NCI-H128 (cell line): Measurements from ENCODE around the gene SNX19.
"Not testable (repeated sequence)": the region's sequence is repeated elsewhere in the genome, so short reads cannot be mapped to it uniquely, and the experiment has no call there.

Experiments
- DNase-seq: peaks from one replicate; lab custom pipeline; 2025; ENCODE audit not compliant: unreplicated experiment; lab: John Stamatoyannopoulos, UW

Gene SNX19

DNA sequence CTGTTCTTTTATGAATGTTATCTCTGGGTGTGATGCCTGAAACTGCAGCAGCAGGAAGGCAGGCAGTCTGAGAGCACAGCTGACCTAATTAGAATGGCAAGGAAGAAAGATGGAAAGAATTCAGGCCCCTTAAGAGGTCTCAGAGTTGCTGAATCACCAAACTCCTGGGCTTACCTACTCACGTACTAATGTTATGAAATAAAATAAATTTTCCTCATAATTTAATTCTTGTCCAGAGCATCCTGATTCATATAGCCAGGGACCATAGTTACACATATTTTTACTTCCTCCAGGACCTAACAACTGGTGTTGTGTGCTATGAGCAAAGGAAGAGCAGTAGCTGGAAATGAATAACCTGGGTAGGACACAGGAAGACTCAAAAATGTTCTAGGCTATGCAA lies 41.9 kb downstream of the SNX19 start:
- no peak for DNase-seq

DNA sequence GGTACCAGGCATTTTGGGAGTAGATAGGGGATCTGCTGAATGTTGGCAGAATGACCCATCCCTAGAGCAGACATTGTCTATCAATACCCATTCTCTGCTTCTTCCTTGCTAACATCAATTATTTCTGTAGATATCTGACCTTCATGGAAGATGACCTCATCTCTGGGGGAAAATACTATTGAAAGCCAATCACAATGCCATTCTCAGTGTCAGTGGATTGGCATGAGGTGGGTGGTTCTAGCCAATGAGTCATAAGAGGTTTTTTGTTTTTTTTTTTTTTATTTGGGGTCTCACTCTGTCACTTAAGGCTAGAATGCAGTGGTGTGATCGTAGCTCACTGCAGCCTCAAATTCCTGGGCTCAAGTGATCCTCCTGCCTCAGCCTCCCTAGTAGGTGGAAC lies 42.5 kb downstream of the SNX19 start:
- no peak for DNase-seq

DNA sequence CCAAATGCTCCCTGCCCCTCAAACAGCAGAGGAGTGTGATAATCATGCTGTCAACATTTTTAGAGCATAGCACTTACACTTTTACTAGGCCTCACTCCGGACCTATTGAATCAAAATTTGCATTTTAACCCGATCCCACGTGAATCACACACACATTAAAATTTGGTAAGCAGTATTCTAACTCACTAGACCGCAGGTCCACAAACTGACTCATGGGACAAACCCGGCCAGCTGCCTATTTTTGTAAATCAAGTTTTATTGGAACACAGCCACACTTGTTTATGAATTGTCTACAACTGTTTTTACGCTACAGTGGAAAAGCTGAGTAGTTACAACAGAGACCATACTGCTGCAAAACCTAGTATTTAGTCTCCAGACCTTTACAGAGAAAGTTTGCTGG lies 43.3 kb downstream of the SNX19 start:
- no peak for DNase-seq

GRCh38 chr11:130872513-130872912 lies 43.8 kb downstream of the SNX19 start:
- DNase-seq = no peak

DNA sequence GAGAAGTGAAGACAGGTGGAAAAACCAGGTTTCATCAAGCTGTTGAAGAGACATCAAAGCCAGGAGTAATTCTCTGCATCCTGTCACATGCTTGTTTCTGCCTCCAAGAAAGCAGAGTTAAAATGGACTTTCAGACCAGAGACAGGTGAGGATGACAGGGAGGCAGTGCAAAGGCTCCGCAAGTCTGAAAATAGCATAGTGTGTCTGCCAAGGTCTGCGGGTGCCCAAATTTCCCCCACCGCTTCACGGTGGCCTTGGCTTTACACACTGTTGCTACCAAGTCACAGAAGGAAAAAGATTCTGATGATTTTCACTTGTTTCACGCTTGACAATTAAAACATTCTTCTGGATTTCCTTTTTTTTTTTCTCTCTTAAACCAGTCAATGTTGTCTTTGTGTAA lies 44.2 kb downstream of the SNX19 start:
- DNase-seq = no peak

DNA sequence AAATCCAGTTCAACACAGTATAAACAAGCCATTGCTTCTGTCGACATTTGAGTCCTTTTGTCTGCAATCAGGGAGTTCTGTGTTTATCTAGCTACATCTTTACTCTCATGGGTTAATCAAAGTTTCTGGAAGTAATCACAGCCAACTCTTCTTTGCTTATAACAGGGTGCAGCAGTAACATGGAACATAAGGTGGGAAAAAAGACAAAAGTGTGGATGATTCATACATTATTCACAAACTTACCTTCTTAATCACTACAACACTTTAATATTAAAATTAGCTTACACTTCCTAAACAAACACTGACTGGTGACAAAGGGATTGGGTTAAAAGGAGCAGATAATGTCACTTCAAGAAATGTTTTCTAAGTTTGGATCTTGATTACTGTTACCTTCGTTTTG lies 44.7 kb downstream of the SNX19 start:
- no peak for DNase-seq

DNA sequence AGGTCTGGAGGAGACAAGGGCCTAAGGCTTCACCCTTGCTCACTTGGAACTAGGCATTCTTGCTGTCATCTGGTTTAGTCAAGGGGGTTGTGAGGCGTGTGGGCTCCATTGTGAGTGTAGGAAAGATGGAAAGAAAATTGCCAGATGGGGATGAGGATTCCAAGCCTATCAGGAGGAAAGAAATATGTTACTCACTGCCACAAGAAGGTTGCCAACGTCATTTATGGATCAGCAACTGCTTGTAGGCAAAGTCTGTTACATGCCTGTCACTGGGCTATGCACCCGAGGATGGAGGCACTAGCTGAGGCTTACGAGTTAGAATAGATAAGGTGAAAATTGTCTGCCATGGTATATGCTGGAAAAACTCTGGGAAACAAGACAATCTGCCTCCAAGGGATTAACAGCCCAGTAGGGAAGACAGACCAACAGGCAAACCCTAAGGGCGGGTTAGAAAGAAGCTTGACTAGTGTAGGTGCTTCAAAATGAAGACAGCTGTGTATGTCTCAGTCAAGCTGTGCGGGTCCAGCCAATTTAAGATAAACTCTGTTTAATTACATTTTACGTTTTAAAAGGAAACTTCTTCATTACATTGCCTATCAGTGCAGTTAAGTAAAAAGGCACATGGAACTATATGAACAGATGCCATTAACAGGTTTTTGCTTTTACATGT lies 47.4 kb downstream of the SNX19 start:
- DNase-seq = no peak

GRCh38 chr11:130868086-130868710 lies 48.1 kb downstream of the SNX19 start:
- no peak for DNase-seq

- DNase-seq = no peak
Observed at GRCh38 chr11:130866831-130867230, 49.4 kb downstream of the SNX19 start.

- no peak for DNase-seq
Observed at GRCh38 chr11:130865774-130866114, 50.5 kb downstream of the SNX19 start.

DNA sequence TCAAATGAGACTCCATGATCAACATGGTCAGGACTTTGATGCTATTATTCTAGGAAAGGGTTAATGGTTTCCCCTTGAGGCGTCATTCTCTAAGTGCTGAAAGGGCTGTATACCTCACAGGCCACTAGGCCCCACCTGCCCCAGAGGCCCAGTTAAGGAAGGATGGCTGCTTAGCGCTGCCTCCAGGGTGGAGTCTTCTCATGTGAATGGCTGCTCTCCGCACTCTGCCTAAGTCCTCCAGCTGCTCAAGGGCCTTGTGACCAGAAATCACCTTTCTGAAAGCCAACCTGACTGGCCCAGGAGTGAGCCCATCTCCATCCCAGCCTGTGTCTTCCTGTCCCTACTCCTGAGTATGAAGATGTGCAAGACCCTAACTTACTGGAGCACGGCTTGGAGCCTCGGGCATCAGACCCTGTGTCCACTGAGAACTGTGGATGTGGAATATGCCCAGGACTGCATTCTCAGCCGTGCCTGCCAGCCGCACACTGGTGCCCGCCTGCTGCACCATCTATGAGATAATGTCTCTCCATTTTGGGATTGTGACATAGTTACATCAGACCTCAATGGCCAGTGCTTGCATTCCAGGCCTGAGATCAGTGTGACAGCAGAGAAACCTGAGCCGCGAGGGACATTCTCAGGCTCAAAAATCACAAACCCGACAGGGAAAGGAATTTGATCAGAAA lies 51.0 kb downstream of the SNX19 start:
- DNase-seq = no peak

DNA sequence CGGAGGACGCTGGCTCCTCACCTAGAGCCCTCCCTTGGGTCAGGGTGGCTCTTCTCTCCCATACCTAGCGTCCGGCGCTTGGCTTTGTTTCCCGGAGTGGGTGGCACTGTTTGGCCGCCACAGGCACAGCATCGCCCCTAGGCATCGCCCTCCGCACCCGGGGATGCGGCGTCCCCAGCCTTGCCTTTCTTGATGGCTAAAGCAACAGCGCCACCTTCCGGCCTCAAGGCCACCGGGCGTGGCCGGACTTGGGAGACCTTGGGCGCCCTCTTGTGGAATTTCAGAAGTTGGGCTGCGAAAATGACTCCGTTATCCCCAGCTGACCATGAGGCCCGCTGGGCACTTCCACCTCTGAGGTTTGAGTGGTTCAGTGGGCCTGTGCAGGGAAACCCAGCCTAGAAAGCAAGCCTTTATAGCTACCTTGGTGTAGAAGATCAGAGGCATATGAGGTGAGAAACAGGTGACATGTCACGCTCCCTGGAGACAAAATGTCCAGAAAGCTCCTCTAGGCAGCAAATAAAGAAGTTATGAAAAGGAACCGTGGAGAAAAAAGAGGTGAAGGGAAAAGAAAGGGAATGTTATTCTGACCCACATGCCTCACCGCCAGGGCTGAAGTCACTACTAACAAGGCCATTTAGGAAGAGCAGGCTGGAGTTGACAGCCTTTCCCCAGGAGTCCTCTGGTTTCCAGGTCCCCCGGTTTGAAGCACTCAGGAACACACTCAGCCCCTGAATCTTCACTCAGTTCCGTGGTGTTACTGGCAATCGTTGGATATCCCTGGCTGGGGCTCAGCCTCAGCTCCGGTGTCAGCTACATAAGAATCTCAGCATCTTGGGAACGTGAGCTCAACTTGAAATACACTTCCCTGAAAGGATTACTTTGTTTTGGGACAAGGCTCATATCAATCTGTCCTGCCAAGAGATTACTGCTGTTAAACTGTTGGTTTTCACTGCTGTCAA lies 54.1 kb downstream of the SNX19 start:
- peak; percentile 72 for DNase-seq

- no peak for DNase-seq
Observed at GRCh38 chr11:130861283-130861682, 55.0 kb downstream of the SNX19 start.

DNA sequence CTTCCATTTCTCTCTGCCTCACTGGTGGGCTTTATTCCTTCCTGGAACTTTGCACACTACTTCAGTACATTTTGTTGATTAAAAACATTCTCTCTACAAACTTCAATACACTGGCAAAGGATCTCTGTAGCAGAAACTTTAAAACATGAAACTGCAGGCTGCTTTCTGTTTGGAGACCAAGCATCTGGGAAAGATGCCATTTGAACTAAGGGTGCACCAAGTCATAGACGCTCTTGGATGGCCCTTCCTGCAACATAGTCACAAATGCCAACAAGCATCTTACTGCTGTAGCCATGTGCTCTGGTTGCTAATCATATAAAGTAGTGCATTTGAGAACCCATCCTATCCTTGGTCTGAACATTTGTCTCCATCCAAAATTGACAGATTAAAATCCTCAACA lies 56.4 kb downstream of the SNX19 start:
- no peak for DNase-seq

- no peak for DNase-seq
Observed at GRCh38 chr11:130858215-130858614, 58.1 kb downstream of the SNX19 start.

DNA sequence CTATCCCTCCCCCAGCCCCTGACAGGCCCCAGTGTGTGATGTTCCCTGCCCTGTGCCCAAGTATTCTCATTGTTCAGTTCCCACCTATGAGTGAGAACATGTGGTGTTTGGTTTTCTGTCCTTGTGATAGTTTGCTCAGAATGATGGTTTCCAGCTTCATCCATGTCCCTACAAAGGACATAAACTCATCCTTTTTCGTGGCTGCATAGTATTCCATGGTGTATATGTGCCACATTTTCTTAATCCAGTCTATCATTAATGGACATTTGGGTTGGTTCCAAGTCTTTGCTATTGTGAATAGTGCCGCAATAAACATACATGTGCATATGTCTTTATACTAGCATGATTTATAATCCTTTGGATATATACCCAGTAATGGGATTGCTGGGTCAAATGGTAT lies 60.6 kb downstream of the SNX19 start:
- DNase-seq = not testable (repeated sequence)

DNA sequence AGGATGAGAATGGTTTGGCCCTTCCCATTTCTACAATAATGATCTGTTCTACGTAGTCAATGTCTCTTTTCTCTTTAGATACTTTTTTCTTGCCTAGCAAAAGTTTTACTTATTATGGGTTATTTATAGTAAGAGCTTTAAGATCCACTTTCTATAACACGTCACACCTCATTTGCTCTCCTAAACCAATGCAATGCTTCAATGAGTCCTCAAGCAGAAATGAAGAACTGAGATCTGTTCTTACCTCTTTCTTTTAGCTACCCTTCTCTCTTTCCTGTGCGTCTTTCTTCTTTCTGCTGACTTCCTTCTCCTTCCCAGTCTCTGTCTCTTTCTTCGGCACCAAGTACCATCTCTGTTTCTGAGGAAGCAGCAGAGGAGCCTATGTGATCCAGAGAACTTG lies 61.8 kb downstream of the SNX19 start:
- DNase-seq = no peak

DNA sequence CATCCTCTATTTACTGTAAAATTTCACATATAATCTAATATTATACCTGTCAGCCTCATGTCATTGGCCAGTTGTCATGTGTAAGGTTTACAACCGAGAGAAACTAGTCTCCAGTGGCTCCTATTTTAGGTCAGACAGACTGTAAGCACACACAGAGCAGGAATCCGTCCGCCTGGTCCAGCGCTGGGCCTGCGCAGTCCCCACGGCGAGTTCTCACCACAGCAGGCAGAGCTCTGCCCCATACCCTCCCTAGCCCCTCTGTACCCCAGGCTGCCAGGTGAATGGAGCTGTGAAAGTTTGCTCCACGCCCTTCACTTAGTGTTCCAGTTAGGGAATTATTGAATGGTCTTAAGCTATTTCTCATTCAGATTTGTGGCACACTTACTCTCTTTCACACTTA lies 63.7 kb downstream of the SNX19 start:
- no peak for DNase-seq

GRCh38 chr11:130850185-130850944 lies 65.9 kb downstream of the SNX19 start:
- no peak for DNase-seq

DNA sequence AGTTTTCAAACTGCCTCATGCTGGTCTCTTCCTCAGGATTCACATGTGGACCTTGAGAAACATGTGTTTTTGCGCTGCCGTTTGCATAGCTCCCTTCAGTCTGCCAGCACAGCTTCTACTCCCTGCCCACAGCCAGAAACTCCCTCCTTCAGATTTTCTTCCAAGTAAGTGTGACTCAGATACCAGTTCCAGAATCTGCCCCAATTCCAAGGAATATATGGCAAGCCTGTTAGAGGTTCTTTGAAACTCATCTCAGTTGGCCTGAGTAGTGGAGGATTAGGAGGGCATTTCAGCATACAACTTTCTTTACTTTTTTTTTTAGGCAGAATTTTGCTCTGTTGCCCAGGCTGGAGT lies 67.1 kb downstream of the SNX19 start:
- no peak for DNase-seq
